Activated CD4-positive, alpha-beta T cell treated with anti-CD3 and anti-CD28 coated beads, Interleukin-2, amount 10 ng/mL, durations not matched to agents 7 days and 5 days (primary cell): ENCODE results near the gene CD209. TPM values are rescaled to one million over a fixed set of nuclear protein-coding genes. Genes with fewer than 3 reads are reported as not detected.

Experiments
- CTCF ChIA-PET: fragments of 350-600 bp; sonication (Branson Sonifier 250); formaldehyde crosslinking; loops from one replicate; lab custom pipeline; 2021; ENCODE audit warnings: antibody characterized with exemption; lab: Charles Lee
- POLR2A ChIA-PET: fragments of 350-600 bp; sonication (Branson Sonifier 250); formaldehyde crosslinking; loops from one replicate; lab custom pipeline; 2021; ENCODE audit warnings: antibody characterized with exemption; lab: Charles Lee
- DNase-seq: peaks from one replicate; pipeline ENCODE4 v3.0.0-alpha.2; 2020
- H3K27ac Mint-ChIP-seq: one replicate; pipeline ENCODE4 v1.8.0; 2021; ENCODE audit warnings: mild to moderate bottlenecking, moderate library complexity, mixed read lengths
- H3K27me3 Mint-ChIP-seq: one replicate; pipeline ENCODE4 v1.8.0; 2021; ENCODE audit warnings: mixed read lengths
- H3K36me3 Mint-ChIP-seq: one replicate; pipeline ENCODE4 v1.8.0; 2021; ENCODE audit warnings: low read depth, mixed read lengths
- H3K4me1 Mint-ChIP-seq: one replicate; pipeline ENCODE4 v1.8.0; 2021; ENCODE audit warnings: mixed read lengths
- H3K4me3 Mint-ChIP-seq: one replicate; pipeline ENCODE4 v1.8.0; 2021; ENCODE audit warnings: mild to moderate bottlenecking, moderate library complexity, mixed read lengths
- H3K9me3 Mint-ChIP-seq: one replicate; pipeline ENCODE4 v1.8.0; 2021; ENCODE audit warnings: mixed read lengths
- total RNA-seq, 2 experiments: library from RNA; stranded (reverse); gene quantifications; one replicate each; pipeline ENCODE4 v1.2.3, GENCODE V29; 2021

CD209 gene
- total RNA-seq, 2 experiments from 2014 or later = not detected

GRCh38 chr19:7697721-7698287 is 49.5 kb downstream of the CD209 start:
- no peak for DNase-seq
- POLR2A ChIA-PET = interaction anchor here (0.6 kb wide), 1 partner anchor 102 kb away, joined by 3 read pairs; no protein-coding TSS in a partner anchor
- no peak overlapping the region for H3K27ac Mint-ChIP-seq
- H3K9me3 Mint-ChIP-seq = no peaks in the 10 kb centered on the region
- H3K4me3 Mint-ChIP-seq = no peak overlapping the region
- no peaks in the 10 kb centered on the region for H3K36me3 Mint-ChIP-seq
- H3K4me1 Mint-ChIP-seq = peaks cover 3% of the 10 kb centered on the region
- H3K27me3 Mint-ChIP-seq = peaks cover 8% of the 10 kb centered on the region
- CTCF ChIA-PET = interaction anchor here (1.3 to 1.9 kb wide), 2 partner anchors 17 to 74 kb away, joined by 3 to 6 read pairs; partner anchors contain the start of gene TRAPPC5

- Mint-ChIP-seq H3K9me3 (no peaks in the 10 kb centered on the region), H3K27ac (no peak overlapping the region), H3K36me3 (no peaks in the 10 kb centered on the region), H3K27me3 (peaks cover 8% of the 10 kb centered on the region), H3K4me1 (peaks cover 3% of the 10 kb centered on the region), H3K4me3 (no peak overlapping the region)
- CTCF ChIA-PET = interaction anchor here (1.2 kb wide), 1 partner anchor 14 kb away, joined by 3 read pairs; the partner anchor contains the start of gene TRAPPC5
- DNase-seq = no peak
- POLR2A ChIA-PET = no interaction called here
Observed at GRCh38 chr19:7694499-7694898, 52.8 kb downstream of the CD209 start.

GRCh38 chr19:7692417-7693088 is 54.8 kb downstream of the CD209 start:
- CTCF ChIA-PET = no interaction called here
- DNase-seq = no peak
- H3K9me3 Mint-ChIP-seq = no peaks in the 10 kb centered on the region
- no peak overlapping the region for H3K27ac Mint-ChIP-seq
- peaks cover 3% of the 10 kb centered on the region for H3K27me3 Mint-ChIP-seq
- no peaks in the 10 kb centered on the region for H3K4me1 Mint-ChIP-seq
- H3K36me3 Mint-ChIP-seq = no peaks in the 10 kb centered on the region
- no peak overlapping the region for H3K4me3 Mint-ChIP-seq
- POLR2A ChIA-PET = no interaction called here

GRCh38 chr19:7691497-7691896 is 55.8 kb downstream of the CD209 start:
- POLR2A ChIA-PET = no interaction called here
- Mint-ChIP-seq H3K27ac (no peak overlapping the region), H3K4me1 (no peaks in the 10 kb centered on the region), H3K9me3 (no peaks in the 10 kb centered on the region), H3K36me3 (no peaks in the 10 kb centered on the region), H3K27me3 (peaks cover under 1% of the 10 kb centered on the region), H3K4me3 (no peak overlapping the region)
- DNase-seq = no peak
- CTCF ChIA-PET = no interaction called here

- DNase-seq = no peak
- no peaks in the 10 kb centered on the region for H3K27me3 Mint-ChIP-seq
- POLR2A ChIA-PET = no interaction called here
- no peak overlapping the region for H3K27ac Mint-ChIP-seq
- no peak overlapping the region for H3K4me3 Mint-ChIP-seq
- H3K9me3 Mint-ChIP-seq = no peaks in the 10 kb centered on the region
- H3K36me3 Mint-ChIP-seq = no peaks in the 10 kb centered on the region
- no peaks in the 10 kb centered on the region for H3K4me1 Mint-ChIP-seq
- CTCF ChIA-PET = interaction anchor here (1.2 kb wide), 1 partner anchor 10 kb away, joined by 3 read pairs; the partner anchor contains the start of gene TRAPPC5
Observed at GRCh38 chr19:7690779-7691258, 56.5 kb downstream of the CD209 start.

Other genes with a start within 250 kb of the CD209 start
- gene ZNF358, start 231.4 kb downstream of the CD209 start, total RNA-seq = 1 to 10 TPM; 6.5 to 6.7 TPM
- 10 to 100 TPM; 13.2 to 14.8 TPM for gene MCOLN1, start 224.9 kb downstream of the CD209 start, total RNA-seq
- gene PNPLA6, start 211.8 kb downstream of the CD209 start, total RNA-seq = 100 to 1,000 TPM; 117 to 126 TPM
- gene CAMSAP3, start 151.7 kb downstream of the CD209 start, total RNA-seq = under 1 TPM; 0.21 to 0.57 TPM
- 10 to 100 TPM; 46.0 to 50.0 TPM for gene XAB2, start 118.0 kb downstream of the CD209 start, total RNA-seq
- 100 to 1,000 TPM; 108 to 169 TPM for gene PET100, start 117.7 kb downstream of the CD209 start, total RNA-seq
- 1 to 10 TPM in 1 of 2 experiments, under 1 TPM in 1; 0.82 to 1.2 TPM for gene PCP2, start 113.8 kb downstream of the CD209 start, total RNA-seq
- 100 to 1,000 TPM; 131 to 158 TPM for gene STXBP2, start 110.4 kb downstream of the CD209 start, total RNA-seq
- gene RETN, start 78.5 kb downstream of the CD209 start, total RNA-seq = not detected
- gene MCEMP1, start 70.4 kb downstream of the CD209 start, total RNA-seq = not detected
- gene TRAPPC5, start 66.7 kb downstream of the CD209 start, total RNA-seq = 100 to 1,000 TPM; 105 to 106 TPM
- under 1 TPM; 0.23 to 0.30 TPM for gene FCER2, start 45.4 kb downstream of the CD209 start, total RNA-seq
- not detected for gene CLEC4G, start 15.4 kb downstream of the CD209 start, total RNA-seq
- gene CLEC4M, start 15.7 kb upstream of the CD209 start, total RNA-seq = not detected
- 10 to 100 TPM in 1 of 2 experiments, 1 to 10 TPM in 1; 9.7 to 11.2 TPM for gene EVI5L, start 82.7 kb upstream of the CD209 start, total RNA-seq
- under 1 TPM; 0.10 to 0.15 TPM for gene PRR36, start 126.9 kb upstream of the CD209 start, total RNA-seq
- gene LRRC8E, start 141.0 kb upstream of the CD209 start, total RNA-seq = not detected
- gene MAP2K7, start 156.3 kb upstream of the CD209 start, total RNA-seq = 10 to 100 TPM; 44.1 to 45.6 TPM
- 1 to 10 TPM in 1 of 2 experiments, under 1 TPM in 1; 0.79 to 1.4 TPM for gene TGFBR3L, start 167.3 kb upstream of the CD209 start, total RNA-seq
- gene SNAPC2, start 172.8 kb upstream of the CD209 start, total RNA-seq = 10 to 100 TPM; 18.6 to 19.1 TPM
- not detected for gene CTXN1, start 178.6 kb upstream of the CD209 start, total RNA-seq
- gene TIMM44, start 196.1 kb upstream of the CD209 start, total RNA-seq = 10 to 100 TPM; 44.0 to 59.9 TPM